KMS-11 (cell line): ENCODE data around the gene KANK3.
"Not testable (repeated sequence)": the region's sequence is repeated elsewhere in the genome, so short reads cannot be mapped to it uniquely, and the experiment has no call there.

ENCODE experiments used
- H2AFZ ChIP-seq: fragments of 200-600 bp; sonication (generic); 2 replicates; pipeline ENCODE4 v1.6.1; 2016; ENCODE audit warnings: antibody characterized with exemption, mixed run types, low read depth
- H3K27ac ChIP-seq: fragments of 200-600 bp; sonication (generic); 2 replicates; pipeline ENCODE4 v1.6.1; 2016; ENCODE audit warnings: mild to moderate bottlenecking, mixed run types
- H3K27me3 ChIP-seq: fragments of 200-600 bp; sonication (generic); 2 replicates; pipeline ENCODE4 v1.6.1; 2017; ENCODE audit warnings: mild to moderate bottlenecking, low read depth, mixed run types, moderate library complexity; ENCODE audit not compliant: insufficient read depth
- H3K36me3 ChIP-seq: fragments of 200-600 bp; sonication (generic); 2 replicates; pipeline ENCODE4 v1.6.1; 2017; ENCODE audit warnings: mild to moderate bottlenecking, mixed run types; ENCODE audit not compliant: insufficient read depth
- H3K4me1 ChIP-seq: fragments of 200-600 bp; sonication (generic); 2 replicates; pipeline ENCODE4 v1.6.1; 2016; ENCODE audit warnings: mild to moderate bottlenecking, low read depth, mixed run types; ENCODE audit not compliant: poor library complexity, severe bottlenecking
- H3K4me2 ChIP-seq: fragments of 200-600 bp; sonication (generic); 2 replicates; pipeline ENCODE4 v1.7.0; 2016; ENCODE audit warnings: mild to moderate bottlenecking, mixed run types
- H3K4me3 ChIP-seq: fragments of 200-600 bp; sonication (generic); IDR thresholded peaks from 2 replicates; pipeline ENCODE4 v1.6.1; 2017; ENCODE audit warnings: low read depth, low read length, mixed read lengths; ENCODE audit not compliant: insufficient read depth
- H3K79me2 ChIP-seq: fragments of 200-600 bp; sonication (generic); 2 replicates; pipeline ENCODE4 v1.6.1; 2016; ENCODE audit warnings: low read depth, mixed run types; ENCODE audit not compliant: insufficient read depth
- H3K9ac ChIP-seq: fragments of 200-600 bp; sonication (generic); 2 replicates; pipeline ENCODE4 v1.6.1; 2016; ENCODE audit warnings: mild to moderate bottlenecking, mixed run types
- H4K20me1 ChIP-seq: fragments of 200-600 bp; sonication (generic); 2 replicates; pipeline ENCODE4 v1.6.1; 2016; ENCODE audit warnings: mild to moderate bottlenecking, mixed run types; ENCODE audit not compliant: insufficient read depth
- CTCF ChIP-seq: fragments of 200-600 bp; sonication (generic); conservative IDR thresholded peaks from 2 replicates; pipeline ENCODE4 v1.6.1; 2017; ENCODE audit warnings: low read depth, mild to moderate bottlenecking, antibody characterized with exemption, low read length, moderate library complexity, mixed read lengths

The KANK3 gene

GRCh38 chr19:8352134-8352827 is 9.2 kb upstream of the KANK3 start:
- H3K9ac ChIP-seq: no peak overlapping the region
- H3K4me2 ChIP-seq: no peak overlapping the region
- H3K27me3 ChIP-seq: peaks cover 16% of the 10 kb centered on the region; the same call in 1 of the 2 replicates
- H3K4me3 ChIP-seq: no peak overlapping the region
- H4K20me1 ChIP-seq: no peaks in the 10 kb centered on the region
- no peak for TF ChIP-seq CTCF
- no peaks in the 10 kb centered on the region for H3K36me3 ChIP-seq
- H3K4me1 ChIP-seq: no peaks in the 10 kb centered on the region
- H3K27ac ChIP-seq: no peak overlapping the region
- no peak overlapping the region for H2AFZ ChIP-seq
- H3K79me2 ChIP-seq: no peaks in the 10 kb centered on the region

- H4K20me1 ChIP-seq, H2AFZ ChIP-seq, H3K4me2 ChIP-seq, H3K4me1 ChIP-seq, H3K9ac ChIP-seq, H3K27ac ChIP-seq, H3K4me3 ChIP-seq, H3K79me2 ChIP-seq, H3K36me3 ChIP-seq: not testable (repeated sequence)
- H3K27me3 ChIP-seq: peaks cover 19% of the 10 kb centered on the region; the same call in 1 of the 2 replicates
Observed at GRCh38 chr19:8349629-8350372, 6.7 kb upstream of the KANK3 start.

- no peak overlapping the region for H3K9ac ChIP-seq
- H3K36me3 ChIP-seq: no peaks in the 10 kb centered on the region
- no peak for TF ChIP-seq CTCF
- H4K20me1 ChIP-seq: no peaks in the 10 kb centered on the region
- no peaks in the 10 kb centered on the region for H3K79me2 ChIP-seq
- H2AFZ ChIP-seq: no peak overlapping the region; the same call in 1 of the 2 replicates
- no peak overlapping the region for H3K4me3 ChIP-seq
- H3K27ac ChIP-seq: no peak overlapping the region
- H3K4me1 ChIP-seq: no peaks in the 10 kb centered on the region
- no peak overlapping the region for H3K4me2 ChIP-seq
- H3K27me3 ChIP-seq: peaks cover 13% of the 10 kb centered on the region; the same call in 1 of the 2 replicates
Observed at GRCh38 chr19:8343483-8343844, 402 bp upstream of the KANK3 start.

GRCh38 chr19:8342316-8342683 is 762 bp downstream of the KANK3 start:
- H3K4me2 ChIP-seq: no peak overlapping the region

GRCh38 chr19:8341504-8341903 is 1.6 kb downstream of the KANK3 start:
- not testable (repeated sequence) for H4K20me1 ChIP-seq, H3K9ac ChIP-seq, H3K4me1 ChIP-seq, H3K4me3 ChIP-seq, H3K79me2 ChIP-seq, H2AFZ ChIP-seq, H3K27ac ChIP-seq, H3K36me3 ChIP-seq, H3K4me2 ChIP-seq
- H3K27me3 ChIP-seq: peaks cover 17% of the 10 kb centered on the region; the same call in 1 of the 2 replicates

More at GRCh38 chr19:8342316-8342683, 762 bp downstream of the KANK3 start:
- H2AFZ ChIP-seq: no peak overlapping the region
- no peak for TF ChIP-seq CTCF
- peaks cover 17% of the 10 kb centered on the region; the same call in 1 of the 2 replicates for H3K27me3 ChIP-seq
- no peaks in the 10 kb centered on the region for H3K36me3 ChIP-seq
- no peak overlapping the region for H3K4me3 ChIP-seq
- H4K20me1 ChIP-seq: no peaks in the 10 kb centered on the region
- no peak overlapping the region for H3K27ac ChIP-seq
- H3K4me1 ChIP-seq: no peaks in the 10 kb centered on the region
- no peaks in the 10 kb centered on the region for H3K79me2 ChIP-seq
- H3K9ac ChIP-seq: no peak overlapping the region
